Suprapubic skin (tissue), 3 donors: ENCODE results near the gene TARDBP.

Experiments used
- CTCF ChIP-seq, 2 donors: fragments of 200-600 bp in 1 of 2; fragments of 450-650 bp in 1 of 2; sonication (generic) in 1 of 2; IDR thresholded peaks; one replicate each; pipeline ENCODE4 v1.5.1; 2016 to 2019; ENCODE audit warnings: antibody characterized with exemption in 2 of 2, mild to moderate bottlenecking in 1 of 2, moderate library complexity in 1 of 2
- POLR2A ChIP-seq, 2 donors: fragments of 450-650 bp; IDR thresholded peaks; one replicate each; pipeline ENCODE4 v1.6.1; 2017; ENCODE audit warnings: antibody characterized with exemption in 2 of 2, mild to moderate bottlenecking in 2 of 2, moderate library complexity in 2 of 2

- TF ChIP-seq POLR2A (IDR thresholded peaks at IDR 0.05): no peak
- TF ChIP-seq CTCF (IDR thresholded peaks at IDR 0.05): no peak
Measured at GRCh38 chr1:10968411-10968826, 44.0 kb upstream of the TARDBP start.
